NCI-H748 (cell line): ENCODE data around the gene TMEM86A.

Source experiments
- DNase-seq: peaks from one replicate; lab custom pipeline; 2025; ENCODE audit not compliant: unreplicated experiment; lab: John Stamatoyannopoulos, UW

The TMEM86A gene

GRCh38 chr11:18699848-18700261, 1.3 kb downstream of the TMEM86A start:
- no peak for DNase-seq

GRCh38 chr11:18700375-18700774, 1.8 kb downstream of the TMEM86A start:
- DNase-seq = no peak

GRCh38 chr11:18700872-18701271, 2.3 kb downstream of the TMEM86A start:
- DNase-seq = no peak

- no peak for DNase-seq
These were observed 3.1 kb downstream of the TMEM86A start for GRCh38 chr11:18701614-18702216.

GRCh38 chr11:18703001-18703763, 4.6 kb downstream of the TMEM86A start:
- no peak for DNase-seq

- no peak for DNase-seq
These were observed 5.6 kb downstream of the TMEM86A start for GRCh38 chr11:18704045-18704645.

- DNase-seq = no peak
These were observed 6.1 kb downstream of the TMEM86A start for GRCh38 chr11:18704698-18705097.

GRCh38 chr11:18705651-18706281, 7.2 kb downstream of the TMEM86A start:
- DNase-seq = peak; percentile 69

GRCh38 chr11:18706330-18707243, 8.0 kb downstream of the TMEM86A start:
- DNase-seq = peak; percentile 79

GRCh38 chr11:18707811-18708340, 9.3 kb downstream of the TMEM86A start:
- DNase-seq = no peak

GRCh38 chr11:18709414-18709813, 10.8 kb downstream of the TMEM86A start:
- DNase-seq = no peak

GRCh38 chr11:18710545-18710944, 12.0 kb downstream of the TMEM86A start:
- no peak for DNase-seq

- no peak for DNase-seq
These were observed 15.3 kb downstream of the TMEM86A start for GRCh38 chr11:18713646-18714442.

GRCh38 chr11:18714443-18714780, 15.8 kb downstream of the TMEM86A start:
- DNase-seq = no peak

- DNase-seq = no peak
These were observed 16.9 kb downstream of the TMEM86A start for GRCh38 chr11:18715476-18715875.

GRCh38 chr11:18720091-18720807, 21.7 kb downstream of the TMEM86A start:
- DNase-seq = no peak

- DNase-seq = peak; percentile 89
These were observed 22.4 kb downstream of the TMEM86A start for GRCh38 chr11:18720808-18721560.

GRCh38 chr11:18721561-18722292, 23.1 kb downstream of the TMEM86A start:
- peak; percentile 79 for DNase-seq
